ENCODE data around the gene C15orf62.

DNA sequence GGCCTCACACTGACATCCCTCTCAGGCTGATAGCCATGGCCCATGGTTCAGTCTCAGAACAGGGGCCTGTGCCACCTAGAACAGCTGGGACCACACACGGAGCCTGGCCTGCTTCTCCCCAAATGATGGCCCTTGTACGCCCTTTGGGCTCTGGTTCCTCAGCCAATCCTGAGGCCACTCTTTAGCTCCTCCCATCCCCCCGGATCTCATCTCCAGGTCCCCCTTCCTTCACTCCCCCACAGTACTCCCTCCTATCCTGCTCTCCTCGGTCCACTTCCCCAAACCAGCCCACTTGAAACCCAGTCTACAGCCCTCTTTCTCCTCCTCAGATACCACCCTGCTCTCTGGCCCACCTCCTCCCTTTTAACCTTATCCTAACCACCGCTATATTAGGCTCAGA is 19.3 kb downstream of the C15orf62 start:
- TF ChIP-seq NFIC (IDR thresholded peaks at IDR 0.05; ENCODE audit: borderline replicate concordance): no peak
- TF ChIP-seq, protein P1, sequence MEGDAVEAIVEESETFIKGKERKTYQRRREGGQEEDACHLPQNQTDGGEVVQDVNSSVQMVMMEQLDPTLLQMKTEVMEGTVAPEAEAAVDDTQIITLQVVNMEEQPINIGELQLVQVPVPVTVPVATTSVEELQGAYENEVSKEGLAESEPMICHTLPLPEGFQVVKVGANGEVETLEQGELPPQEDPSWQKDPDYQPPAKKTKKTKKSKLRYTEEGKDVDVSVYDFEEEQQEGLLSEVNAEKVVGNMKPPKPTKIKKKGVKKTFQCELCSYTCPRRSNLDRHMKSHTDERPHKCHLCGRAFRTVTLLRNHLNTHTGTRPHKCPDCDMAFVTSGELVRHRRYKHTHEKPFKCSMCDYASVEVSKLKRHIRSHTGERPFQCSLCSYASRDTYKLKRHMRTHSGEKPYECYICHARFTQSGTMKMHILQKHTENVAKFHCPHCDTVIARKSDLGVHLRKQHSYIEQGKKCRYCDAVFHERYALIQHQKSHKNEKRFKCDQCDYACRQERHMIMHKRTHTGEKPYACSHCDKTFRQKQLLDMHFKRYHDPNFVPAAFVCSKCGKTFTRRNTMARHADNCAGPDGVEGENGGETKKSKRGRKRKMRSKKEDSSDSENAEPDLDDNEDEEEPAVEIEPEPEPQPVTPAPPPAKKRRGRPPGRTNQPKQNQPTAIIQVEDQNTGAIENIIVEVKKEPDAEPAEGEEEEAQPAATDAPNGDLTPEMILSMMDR (IDR thresholded peaks at IDR 0.05): no peak
- TF ChIP-seq, protein P2, sequence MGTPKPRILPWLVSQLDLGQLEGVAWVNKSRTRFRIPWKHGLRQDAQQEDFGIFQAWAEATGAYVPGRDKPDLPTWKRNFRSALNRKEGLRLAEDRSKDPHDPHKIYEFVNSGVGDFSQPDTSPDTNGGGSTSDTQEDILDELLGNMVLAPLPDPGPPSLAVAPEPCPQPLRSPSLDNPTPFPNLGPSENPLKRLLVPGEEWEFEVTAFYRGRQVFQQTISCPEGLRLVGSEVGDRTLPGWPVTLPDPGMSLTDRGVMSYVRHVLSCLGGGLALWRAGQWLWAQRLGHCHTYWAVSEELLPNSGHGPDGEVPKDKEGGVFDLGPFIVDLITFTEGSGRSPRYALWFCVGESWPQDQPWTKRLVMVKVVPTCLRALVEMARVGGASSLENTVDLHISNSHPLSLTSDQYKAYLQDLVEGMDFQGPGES (IDR thresholded peaks at IDR 0.05; ENCODE audit: low read depth, low read length): no peak
- TF ChIP-seq TAF1 (IDR thresholded peaks at IDR 0.05; ENCODE audit: borderline replicate concordance, low read depth, low read length): no peak
- no peak for TF ChIP-seq SIN3A (IDR thresholded peaks at IDR 0.05; ENCODE audit: borderline replicate concordance, low read depth, low read length)
- TF ChIP-seq GABPA (IDR thresholded peaks at IDR 0.05; ENCODE audit: low read depth): no peak
- TF ChIP-seq, protein P3, sequence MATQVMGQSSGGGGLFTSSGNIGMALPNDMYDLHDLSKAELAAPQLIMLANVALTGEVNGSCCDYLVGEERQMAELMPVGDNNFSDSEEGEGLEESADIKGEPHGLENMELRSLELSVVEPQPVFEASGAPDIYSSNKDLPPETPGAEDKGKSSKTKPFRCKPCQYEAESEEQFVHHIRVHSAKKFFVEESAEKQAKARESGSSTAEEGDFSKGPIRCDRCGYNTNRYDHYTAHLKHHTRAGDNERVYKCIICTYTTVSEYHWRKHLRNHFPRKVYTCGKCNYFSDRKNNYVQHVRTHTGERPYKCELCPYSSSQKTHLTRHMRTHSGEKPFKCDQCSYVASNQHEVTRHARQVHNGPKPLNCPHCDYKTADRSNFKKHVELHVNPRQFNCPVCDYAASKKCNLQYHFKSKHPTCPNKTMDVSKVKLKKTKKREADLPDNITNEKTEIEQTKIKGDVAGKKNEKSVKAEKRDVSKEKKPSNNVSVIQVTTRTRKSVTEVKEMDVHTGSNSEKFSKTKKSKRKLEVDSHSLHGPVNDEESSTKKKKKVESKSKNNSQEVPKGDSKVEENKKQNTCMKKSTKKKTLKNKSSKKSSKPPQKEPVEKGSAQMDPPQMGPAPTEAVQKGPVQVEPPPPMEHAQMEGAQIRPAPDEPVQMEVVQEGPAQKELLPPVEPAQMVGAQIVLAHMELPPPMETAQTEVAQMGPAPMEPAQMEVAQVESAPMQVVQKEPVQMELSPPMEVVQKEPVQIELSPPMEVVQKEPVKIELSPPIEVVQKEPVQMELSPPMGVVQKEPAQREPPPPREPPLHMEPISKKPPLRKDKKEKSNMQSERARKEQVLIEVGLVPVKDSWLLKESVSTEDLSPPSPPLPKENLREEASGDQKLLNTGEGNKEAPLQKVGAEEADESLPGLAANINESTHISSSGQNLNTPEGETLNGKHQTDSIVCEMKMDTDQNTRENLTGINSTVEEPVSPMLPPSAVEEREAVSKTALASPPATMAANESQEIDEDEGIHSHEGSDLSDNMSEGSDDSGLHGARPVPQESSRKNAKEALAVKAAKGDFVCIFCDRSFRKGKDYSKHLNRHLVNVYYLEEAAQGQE (IDR thresholded peaks at IDR 0.05; ENCODE audit: low read depth, low read length): no peak

All from SK-N-SH (cell line).